ENCODE data around the gene SH3RF3.

- TF ChIP-seq, protein P1, sequence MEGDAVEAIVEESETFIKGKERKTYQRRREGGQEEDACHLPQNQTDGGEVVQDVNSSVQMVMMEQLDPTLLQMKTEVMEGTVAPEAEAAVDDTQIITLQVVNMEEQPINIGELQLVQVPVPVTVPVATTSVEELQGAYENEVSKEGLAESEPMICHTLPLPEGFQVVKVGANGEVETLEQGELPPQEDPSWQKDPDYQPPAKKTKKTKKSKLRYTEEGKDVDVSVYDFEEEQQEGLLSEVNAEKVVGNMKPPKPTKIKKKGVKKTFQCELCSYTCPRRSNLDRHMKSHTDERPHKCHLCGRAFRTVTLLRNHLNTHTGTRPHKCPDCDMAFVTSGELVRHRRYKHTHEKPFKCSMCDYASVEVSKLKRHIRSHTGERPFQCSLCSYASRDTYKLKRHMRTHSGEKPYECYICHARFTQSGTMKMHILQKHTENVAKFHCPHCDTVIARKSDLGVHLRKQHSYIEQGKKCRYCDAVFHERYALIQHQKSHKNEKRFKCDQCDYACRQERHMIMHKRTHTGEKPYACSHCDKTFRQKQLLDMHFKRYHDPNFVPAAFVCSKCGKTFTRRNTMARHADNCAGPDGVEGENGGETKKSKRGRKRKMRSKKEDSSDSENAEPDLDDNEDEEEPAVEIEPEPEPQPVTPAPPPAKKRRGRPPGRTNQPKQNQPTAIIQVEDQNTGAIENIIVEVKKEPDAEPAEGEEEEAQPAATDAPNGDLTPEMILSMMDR (IDR thresholded peaks at IDR 0.05), result no peak
- TF ChIP-seq POLR2A (IDR thresholded peaks at IDR 0.05), result no peak
Measured at GRCh38 chr2:109153005-109153784, 24.2 kb downstream of the SH3RF3 start.

All from upper lobe of left lung (tissue), 4 donors.